Femur (tissue), 1 donor: ENCODE results near the gene TLR5.
A peak's percentile ranks its signal among the peaks of the same experiment; 100 is the strongest.

Experiments
- DNase-seq: peaks from one replicate; pipeline ENCODE4 v3.0.0-alpha.2; 2017

Gene TLR5

GRCh38 chr1:223106856-223107255 lies 36.2 kb downstream of the TLR5 start:
- no peak for DNase-seq

GRCh38 chr1:223105568-223105967 lies 37.5 kb downstream of the TLR5 start:
- DNase-seq = no peak

GRCh38 chr1:223102797-223103533 lies 40.1 kb downstream of the TLR5 start:
- DNase-seq = peak; percentile 59

- no peak for DNase-seq
Observed at GRCh38 chr1:223097713-223098112, 45.3 kb downstream of the TLR5 start.

GRCh38 chr1:223095870-223096269 lies 47.2 kb downstream of the TLR5 start:
- no peak for DNase-seq

- DNase-seq = no peak
Observed at GRCh38 chr1:223091896-223092295, 51.2 kb downstream of the TLR5 start.

- no peak for DNase-seq
Observed at GRCh38 chr1:223089250-223089649, 53.8 kb downstream of the TLR5 start.

GRCh38 chr1:223088713-223089240 lies 54.3 kb downstream of the TLR5 start:
- DNase-seq = no peak

- DNase-seq = peak; percentile 86
Observed at GRCh38 chr1:223087291-223088255, 55.5 kb downstream of the TLR5 start.

- peak; percentile 55 for DNase-seq
Observed at GRCh38 chr1:223084464-223084866, 58.6 kb downstream of the TLR5 start.

GRCh38 chr1:223083831-223084230 lies 59.2 kb downstream of the TLR5 start:
- DNase-seq = no peak

- no peak for DNase-seq
Observed at GRCh38 chr1:223082914-223083313, 60.1 kb downstream of the TLR5 start.

GRCh38 chr1:223081181-223081994 lies 61.7 kb downstream of the TLR5 start:
- peak; percentile 95 for DNase-seq

GRCh38 chr1:223079498-223079897 lies 63.5 kb downstream of the TLR5 start:
- DNase-seq = no peak

GRCh38 chr1:223077247-223077833 lies 65.7 kb downstream of the TLR5 start:
- peak; percentile 42 for DNase-seq

- DNase-seq = no peak
Observed at GRCh38 chr1:223076362-223076761, 66.7 kb downstream of the TLR5 start.

- DNase-seq = no peak
Observed at GRCh38 chr1:223075834-223076233, 67.2 kb downstream of the TLR5 start.

- DNase-seq = peak; percentile 86
Observed at GRCh38 chr1:223074445-223075300, 68.4 kb downstream of the TLR5 start.

- no peak for DNase-seq
Observed at GRCh38 chr1:223068900-223069665, 74.0 kb downstream of the TLR5 start.

GRCh38 chr1:223067914-223068313 lies 75.1 kb downstream of the TLR5 start:
- no peak for DNase-seq

- no peak for DNase-seq
Observed at GRCh38 chr1:223066415-223066814, 76.6 kb downstream of the TLR5 start.
